ENCODE data around the gene ASF1B. TPM values are rescaled to one million over a fixed set of nuclear protein-coding genes. Genes with fewer than 3 reads are reported as not detected.

Gene ASF1B
- total RNA-seq, 1 donor from 2014 or later: 1.7 TPM

GRCh38 chr19:14177496-14178074, 41.2 kb upstream of the ASF1B start:
- DNase-seq (ENCODE audit: extremely low spot score in 2 of 2): no peak
- Histone ChIP-seq H3K4me3 (no peak overlapping the region), H3K9me3 (no peaks in the 10 kb centered on the region), H3K4me1 (no peaks in the 10 kb centered on the region), H3K27me3 (no peaks in the 10 kb centered on the region), H3K36me3 (peaks cover 0 to 24% of the 10 kb centered on the region in 2 donors), H3K27ac (no peak overlapping the region)
- TF ChIP-seq POLR2AphosphoS5 (IDR thresholded peaks at IDR 0.05; ENCODE audit: insufficient read depth in 1 of 2, low read depth in 1 of 2) (no peak), CTCF (IDR thresholded peaks at IDR 0.05) (no peak), POLR2A (IDR thresholded peaks at IDR 0.05) (no peak)
- intact Hi-C loops (cut with DNase I): no loop called here

- H3K36me3 ChIP-seq: peaks cover 0 to 33% of the 10 kb centered on the region in 2 donors
- no peak for DNase-seq (ENCODE audit: extremely low spot score in 2 of 2)
- H3K27me3 ChIP-seq: no peaks in the 10 kb centered on the region
- intact Hi-C loops (cut with DNase I): no loop called here
- TF ChIP-seq CTCF (IDR thresholded peaks at IDR 0.05): no peak
- TF ChIP-seq POLR2A (IDR thresholded peaks at IDR 0.05): no peak
- H3K27ac ChIP-seq: no peak overlapping the region
- H3K4me1 ChIP-seq: no peaks in the 10 kb centered on the region
- no peak overlapping the region for H3K4me3 ChIP-seq
- no peaks in the 10 kb centered on the region for H3K9me3 ChIP-seq
Observed at GRCh38 chr19:14175351-14175792, 39.0 kb upstream of the ASF1B start.

GRCh38 chr19:14174883-14175282, 38.5 kb upstream of the ASF1B start:
- Histone ChIP-seq H3K27ac (no peak overlapping the region), H3K4me1 (no peaks in the 10 kb centered on the region), H3K4me3 (no peak overlapping the region), H3K27me3 (no peaks in the 10 kb centered on the region), H3K9me3 (no peaks in the 10 kb centered on the region), H3K36me3 (peaks cover 0 to 38% of the 10 kb centered on the region in 2 donors)
- intact Hi-C loops (cut with DNase I): no loop called here
- TF ChIP-seq CTCF (IDR thresholded peaks at IDR 0.05) (no peak), POLR2A (IDR thresholded peaks at IDR 0.05) (no peak), POLR2AphosphoS5 (IDR thresholded peaks at IDR 0.05; ENCODE audit: insufficient read depth in 1 of 2, low read depth in 1 of 2) (no peak)
- no peak for DNase-seq (ENCODE audit: extremely low spot score in 2 of 2)

- Histone ChIP-seq H3K27me3 (no peaks in the 10 kb centered on the region), H3K4me1 (peaks cover 19% of the 10 kb centered on the region), H3K4me3 (no peak overlapping the region), H3K27ac (no peak overlapping the region), H3K9me3 (no peaks in the 10 kb centered on the region), H3K36me3 (peaks cover 0 to 21% of the 10 kb centered on the region in 2 donors)
- intact Hi-C loops (cut with DNase I): no loop called here
- DNase-seq (ENCODE audit: extremely low spot score in 2 of 2): no peak
- TF ChIP-seq CTCF (IDR thresholded peaks at IDR 0.05) (no peak), POLR2A (IDR thresholded peaks at IDR 0.05) (no peak), POLR2AphosphoS5 (IDR thresholded peaks at IDR 0.05; ENCODE audit: insufficient read depth in 1 of 2, low read depth in 1 of 2) (no peak)
Observed at GRCh38 chr19:14168993-14169392, 32.6 kb upstream of the ASF1B start.

- TF ChIP-seq POLR2A (IDR thresholded peaks at IDR 0.05) (no peak), POLR2AphosphoS5 (IDR thresholded peaks at IDR 0.05; ENCODE audit: insufficient read depth in 1 of 2, low read depth in 1 of 2) (no peak), CTCF (IDR thresholded peaks at IDR 0.05) (no peak)
- no peaks in the 10 kb centered on the region for H3K9me3 ChIP-seq
- H3K27ac ChIP-seq: no peak overlapping the region
- no peak overlapping the region for H3K4me3 ChIP-seq
- DNase-seq (ENCODE audit: extremely low spot score in 2 of 2): no peak
- peaks cover 19% of the 10 kb centered on the region for H3K4me1 ChIP-seq
- intact Hi-C loops (cut with DNase I): no loop called here
- H3K27me3 ChIP-seq: no peaks in the 10 kb centered on the region
- peaks cover 0 to 21% of the 10 kb centered on the region in 2 donors for H3K36me3 ChIP-seq
Observed at GRCh38 chr19:14168259-14168972, 32.0 kb upstream of the ASF1B start.
